B cell (primary cell): ENCODE results near the gene PDCD4. TPM values are rescaled to one million over a fixed set of nuclear protein-coding genes. Genes with fewer than 3 reads are reported as not detected.
A peak's percentile ranks its signal among the peaks of the same experiment; 100 is the strongest.

Source experiments
- ATAC-seq: fragments of 200-7000 bp; cut with Tn5 transposase; one replicate; pipeline ENCODE4 v1.10.0; 2021; ENCODE audit warnings: low read depth, mild to moderate bottlenecking, moderate number of reproducible peaks, moderate library complexity
- CTCF ChIA-PET: fragments of 350-600 bp; sonication (Branson Sonifier 250); formaldehyde crosslinking; loops from one replicate; lab custom pipeline; 2021; ENCODE audit warnings: antibody characterized with exemption, inconsistent platforms; lab: Charles Lee
- POLR2A ChIA-PET: fragments of 350-600 bp; sonication (Branson Sonifier 250); formaldehyde crosslinking; loops from one replicate; lab custom pipeline; 2021; ENCODE audit warnings: antibody characterized with exemption; lab: Charles Lee
- DNase-seq: peaks from one replicate; pipeline ENCODE4 v3.0.0; 2013
- H2AFZ ChIP-seq: 2 replicates; pipeline ENCODE4 v1.6.1; 2012; ENCODE audit warnings: mild to moderate bottlenecking, low read depth, low read length; ENCODE audit not compliant: insufficient read depth, poor library complexity, severe bottlenecking
- H3K27ac ChIP-seq, 2 donors: 1 replicate in 1 of 2; 2 replicates in 1 of 2; pipeline ENCODE4 v1.5.1; 2012 to 2013; ENCODE audit warnings: low read length in 2 of 2, mild to moderate bottlenecking in 2 of 2, moderate library complexity in 1 of 2
- H3K27me3 ChIP-seq, 4 experiments: fragments of 200-600 bp in 1 of 4; sonication (generic) in 1 of 4; replicated peaks in 1 of 4; 1 replicate in 2 of 4; 2 replicates in 2 of 4; pipeline versions ENCODE4 v1.6.1 to v1.7.0; 2013 to 2016; ENCODE audit warnings: low read length in 3 of 4, mild to moderate bottlenecking in 2 of 4, mixed read lengths in 1 of 4, moderate library complexity in 1 of 4; ENCODE audit not compliant: insufficient read depth in 4 of 4, control insufficient read depth in 3 of 4; ENCODE audit errors: control extremely low read depth in 1 of 4
- H3K36me3 ChIP-seq, 2 experiments: replicated peaks in 1 of 2; 1 replicate in 1 of 2; 2 replicates in 1 of 2; pipeline versions ENCODE4 v1.6.1 to v1.7.1; 2013; ENCODE audit warnings: low read length in 1 of 2; ENCODE audit not compliant: insufficient read depth in 2 of 2, control insufficient read depth in 1 of 2; ENCODE audit errors: control extremely low read depth in 1 of 2, extremely low read depth in 1 of 2
- H3K4me1 ChIP-seq, 2 donors: fragments of 200-600 bp in 1 of 2; sonication (generic) in 1 of 2; 1 replicate in 1 of 2; 2 replicates in 1 of 2; pipeline versions ENCODE4 v1.5.1 to v1.6.1; 2013 to 2017; ENCODE audit warnings: low read length in 2 of 2; ENCODE audit not compliant: control insufficient read depth in 2 of 2, insufficient read depth in 2 of 2
- H3K4me2 ChIP-seq: replicated peaks from 2 replicates; pipeline ENCODE3; 2012; ENCODE audit warnings: mild to moderate bottlenecking, low read depth, low read length; ENCODE audit not compliant: poor library complexity, severe bottlenecking
- H3K4me3 ChIP-seq, 5 experiments: fragments of 200-600 bp in 1 of 5; sonication (generic) in 1 of 5; 1 replicate in 3 of 5; 2 replicates in 2 of 5; pipeline versions ENCODE4 v1.5.1 to v1.7.0; 2011 to 2016; ENCODE audit warnings: low read length in 4 of 5, mild to moderate bottlenecking in 4 of 5, low read depth in 2 of 5, control low read depth in 1 of 5, moderate library complexity in 1 of 5; ENCODE audit not compliant: insufficient read depth in 1 of 5; ENCODE audit errors: control extremely low read depth in 1 of 5, extremely low read depth in 1 of 5
- H3K79me2 ChIP-seq: fragments of 200-600 bp; sonication (generic); one replicate; pipeline ENCODE4 v1.6.0; 2016; ENCODE audit warnings: low read length; ENCODE audit not compliant: control insufficient read depth, insufficient read depth
- H3K9ac ChIP-seq: fragments of 200-600 bp; sonication (generic); 2 replicates; pipeline ENCODE4 v1.6.1; 2017; ENCODE audit warnings: mild to moderate bottlenecking, low read length, moderate library complexity
- H3K9me3 ChIP-seq, 3 donors: one replicate each; pipeline versions ENCODE4 v1.6.1 to v1.7.1; 2013; ENCODE audit warnings: low read length in 2 of 3; ENCODE audit not compliant: control insufficient read depth in 2 of 3, insufficient read depth in 1 of 3; ENCODE audit errors: control extremely low read depth in 1 of 3
- H4K20me1 ChIP-seq: 2 replicates; pipeline ENCODE4 v1.6.0; 2012; ENCODE audit warnings: mild to moderate bottlenecking, low read length; ENCODE audit not compliant: insufficient read depth, control insufficient read depth, poor library complexity, severe bottlenecking
- H3K27ac Mint-ChIP-seq: one replicate; pipeline ENCODE4 v1.8.0; 2021; ENCODE audit warnings: mixed read lengths
- H3K27me3 Mint-ChIP-seq: one replicate; pipeline ENCODE4 v1.8.0; 2021; ENCODE audit warnings: mixed read lengths
- H3K4me1 Mint-ChIP-seq: one replicate; pipeline ENCODE4 v1.8.0; 2021; ENCODE audit warnings: mixed read lengths
- H3K4me3 Mint-ChIP-seq: one replicate; pipeline ENCODE4 v1.8.0; 2021; ENCODE audit warnings: mixed read lengths
- H3K9me3 Mint-ChIP-seq: one replicate; pipeline ENCODE4 v1.8.0; 2022; ENCODE audit warnings: mixed read lengths; ENCODE audit not compliant: insufficient read depth
- EZH2 ChIP-seq: IDR thresholded peaks from 2 replicates; pipeline ENCODE4 v1.6.1; 2012; ENCODE audit warnings: borderline replicate concordance, low read depth, mild to moderate bottlenecking, moderate library complexity, low read length; ENCODE audit not compliant: insufficient read depth, poor library complexity, severe bottlenecking
- WGBS: methylation state at CpG from one replicate; pipeline ENCODE4 v1.1.5; 2013; ENCODE audit warnings: missing lambda C conversion rate; ENCODE audit not compliant: insufficient coverage; 5-methylcytosine and 5-hydroxymethylcytosine counted together
- intact Hi-C: fragments of 100-400 bp; cut with micrococcal nuclease; formaldehyde crosslinking; loops from one replicate; pipeline ENCODE4 v1.10.0; 2022
- polyA plus RNA-seq: library from polyadenylated mRNA; depleted of rRNA; stranded (reverse); fragments of >200 nt; gene quantifications from 2 replicates; pipeline ENCODE4 v1.2.3, GENCODE V29; 2012
- total RNA-seq, 2 donors: library from RNA; stranded (reverse); fragments of 120-200 nt in 1 of 2; gene quantifications; 1 replicate in 1 of 2; 2 replicates in 1 of 2; pipeline versions ENCODE4 v1.2.3 to v1.2.4, GENCODE V29; 2013 to 2022
- TF ChIP-seq, protein P1 (sequence below): fragments of 200-600 bp; IDR thresholded peaks from one replicate; pipeline ENCODE4 v1.8.0; 2022; ENCODE audit warnings: antibody characterized with exemption, mild to moderate bottlenecking

The PDCD4 gene
- total and polyA plus RNA-seq, 2 donors (not counting 1 experiment from before 2014, with no cell fraction given): 33.9 to 169 TPM

DNA sequence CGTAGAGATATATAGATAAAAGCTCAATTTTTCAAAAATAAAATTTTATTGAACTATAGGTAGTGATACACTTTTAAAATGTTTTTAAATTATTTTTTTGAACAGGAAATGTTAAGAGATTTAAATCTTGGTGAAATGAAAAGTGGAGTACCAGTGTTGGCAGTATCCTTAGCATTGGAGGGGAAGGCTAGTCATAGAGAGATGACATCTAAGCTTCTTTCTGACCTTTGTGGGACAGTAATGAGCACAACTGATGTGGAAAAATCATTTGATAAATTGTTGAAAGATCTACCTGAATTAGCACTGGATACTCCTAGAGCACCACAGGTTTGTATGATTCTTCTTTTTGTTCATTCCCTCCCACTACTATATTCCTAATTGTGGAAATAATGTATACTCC, 15.8 kb downstream of the PDCD4 start:
- Histone ChIP-seq H3K27me3 (no peaks in the 10 kb centered on the region), H3K4me3 (no peak overlapping the region), H3K9me3 (no peaks in the 10 kb centered on the region), H3K4me2 (no peak overlapping the region), H3K79me2 (peaks cover 21% of the 10 kb centered on the region), H4K20me1 (peaks cover 28% of the 10 kb centered on the region), H3K36me3 (peaks cover 14 to 78% of the 10 kb centered on the region in 2 experiments), H3K4me1 (peaks cover 0 to 7% of the 10 kb centered on the region in 2 donors), H3K9ac (no peak overlapping the region), H2AFZ (no peak overlapping the region), H3K27ac (peak overlapping the region in 1 of 2 donors; percentile 12)
- TF ChIP-seq, protein P1, sequence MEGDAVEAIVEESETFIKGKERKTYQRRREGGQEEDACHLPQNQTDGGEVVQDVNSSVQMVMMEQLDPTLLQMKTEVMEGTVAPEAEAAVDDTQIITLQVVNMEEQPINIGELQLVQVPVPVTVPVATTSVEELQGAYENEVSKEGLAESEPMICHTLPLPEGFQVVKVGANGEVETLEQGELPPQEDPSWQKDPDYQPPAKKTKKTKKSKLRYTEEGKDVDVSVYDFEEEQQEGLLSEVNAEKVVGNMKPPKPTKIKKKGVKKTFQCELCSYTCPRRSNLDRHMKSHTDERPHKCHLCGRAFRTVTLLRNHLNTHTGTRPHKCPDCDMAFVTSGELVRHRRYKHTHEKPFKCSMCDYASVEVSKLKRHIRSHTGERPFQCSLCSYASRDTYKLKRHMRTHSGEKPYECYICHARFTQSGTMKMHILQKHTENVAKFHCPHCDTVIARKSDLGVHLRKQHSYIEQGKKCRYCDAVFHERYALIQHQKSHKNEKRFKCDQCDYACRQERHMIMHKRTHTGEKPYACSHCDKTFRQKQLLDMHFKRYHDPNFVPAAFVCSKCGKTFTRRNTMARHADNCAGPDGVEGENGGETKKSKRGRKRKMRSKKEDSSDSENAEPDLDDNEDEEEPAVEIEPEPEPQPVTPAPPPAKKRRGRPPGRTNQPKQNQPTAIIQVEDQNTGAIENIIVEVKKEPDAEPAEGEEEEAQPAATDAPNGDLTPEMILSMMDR: no peak
- no peak for TF ChIP-seq EZH2
- no CpG with 5 or more reads among the region's 1 CpG for WGBS
- CTCF ChIA-PET: interaction anchor here (1.4 to 2.3 kb wide), 6 partner anchors 9 to 141 kb away, joined by 4 to 24 read pairs (median 7); no protein-coding TSS in a partner anchor
- intact Hi-C loops: no loop called here
- DNase-seq (no peak), ATAC-seq (no peak)
- H3K27me3 Mint-ChIP-seq: no peaks in the 10 kb centered on the region
- H3K27ac Mint-ChIP-seq: no peak overlapping the region
- H3K4me1 Mint-ChIP-seq: peaks cover 18% of the 10 kb centered on the region
- POLR2A ChIA-PET: no interaction called here
- no peak overlapping the region for H3K4me3 Mint-ChIP-seq
- no peaks in the 10 kb centered on the region for H3K9me3 Mint-ChIP-seq

DNA sequence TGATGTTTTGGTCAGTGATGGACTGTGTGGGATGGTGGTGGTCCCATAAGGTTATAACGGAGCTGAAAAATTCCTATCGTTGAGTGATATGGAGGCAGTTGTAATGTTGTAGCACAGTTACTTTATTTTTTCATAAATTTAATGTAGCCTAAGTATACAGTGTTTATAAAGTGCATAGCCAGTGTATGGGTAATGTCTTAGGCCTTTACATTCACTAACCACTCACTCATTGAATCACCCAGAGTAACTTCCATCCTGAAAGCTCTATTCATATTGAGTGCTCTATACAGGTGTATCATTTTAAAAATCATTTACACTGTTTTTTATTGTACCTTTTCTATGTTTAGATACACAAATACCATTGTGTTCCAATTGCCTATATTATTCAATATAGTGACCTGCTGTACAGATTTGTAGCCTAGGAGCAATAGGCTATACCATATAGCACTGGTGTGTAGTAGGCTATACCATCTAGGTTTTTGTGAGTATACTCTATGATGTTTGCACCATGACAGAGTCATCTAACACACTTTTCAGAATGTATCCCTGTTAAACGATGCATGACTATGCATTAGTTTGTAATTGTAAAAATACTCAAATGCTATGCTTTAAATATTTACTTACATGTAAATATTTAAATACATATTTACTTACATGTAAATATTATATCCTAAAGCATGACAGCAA, 21.0 kb downstream of the PDCD4 start:
- Mint-ChIP-seq H3K27ac (peak overlapping the region; percentile 32), H3K27me3 (no peaks in the 10 kb centered on the region), H3K9me3 (no peaks in the 10 kb centered on the region), H3K4me3 (no peak overlapping the region), H3K4me1 (peaks cover 24% of the 10 kb centered on the region)
- ATAC-seq (no peak), DNase-seq (no peak)
- Histone ChIP-seq H3K9ac (no peak overlapping the region), H3K4me2 (no peak overlapping the region), H3K9me3 (no peaks in the 10 kb centered on the region), H3K27ac (peak overlapping the region in 1 of 2 donors; percentile 48), H3K4me1 (peaks cover 0 to 7% of the 10 kb centered on the region in 2 donors), H4K20me1 (peaks cover 40% of the 10 kb centered on the region), H3K4me3 (no peak overlapping the region), H3K36me3 (peaks cover 11 to 73% of the 10 kb centered on the region in 2 experiments), H2AFZ (no peak overlapping the region), H3K79me2 (peaks cover 24% of the 10 kb centered on the region), H3K27me3 (no peaks in the 10 kb centered on the region)
- POLR2A ChIA-PET: no interaction called here
- CTCF ChIA-PET: interaction anchor here (0.7 to 11.2 kb wide), 24 partner anchors 8 to 282 kb away, joined by 3 to 169 read pairs (median 6); partner anchors contain the start of gene BBIP1
- no CpG with 5 or more reads among the region's 3 CpGs for WGBS
- no peak for TF ChIP-seq EZH2
- TF ChIP-seq, protein P1: no peak
- intact Hi-C loops: loop anchor here (1.0 kb wide), 4 partner anchors 19 to 282 kb away; no protein-coding TSS in a partner anchor
